ENCODE results near the gene SERP2.

The SERP2 gene

DNA sequence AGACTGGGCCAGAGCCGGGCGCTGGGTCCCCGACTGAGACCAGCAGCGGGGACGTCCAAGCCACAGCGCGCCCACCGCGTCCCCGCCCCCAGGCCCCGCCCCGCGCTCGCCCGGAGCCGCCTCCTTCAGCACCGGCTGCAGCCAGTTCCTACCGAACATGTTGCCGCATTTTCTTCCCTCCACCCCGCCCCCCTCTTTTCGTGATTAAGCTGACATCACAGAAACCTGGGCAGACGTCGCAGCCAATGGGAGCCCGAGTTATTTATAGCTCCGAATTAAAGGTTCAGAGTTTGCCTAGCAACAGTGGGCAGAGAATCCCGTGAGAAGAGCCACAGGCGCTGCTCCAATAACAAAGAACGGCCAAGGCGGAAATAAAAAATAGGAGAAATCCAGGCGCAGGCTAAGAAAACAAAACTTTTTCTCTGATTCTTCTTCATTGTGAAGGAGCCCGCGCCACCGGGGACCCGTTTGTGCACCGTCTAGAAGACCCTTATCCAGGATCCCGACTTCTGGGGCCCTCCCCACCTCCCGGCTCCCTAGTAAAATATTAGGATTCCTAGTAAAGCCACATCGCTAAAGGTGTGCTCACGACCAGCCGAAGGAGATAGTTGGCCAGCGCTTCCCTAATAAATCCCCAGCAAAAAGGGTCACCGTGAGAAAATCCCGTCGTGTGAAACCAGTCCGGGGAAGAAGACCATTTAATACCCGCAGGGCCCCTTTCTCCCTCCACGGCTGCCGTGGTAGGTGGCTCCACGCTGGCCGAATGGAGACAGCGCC is 61.7 kb downstream of the SERP2 start:
- no peaks in the 10 kb centered on the region for H3K27me3 ChIP-seq (ENCODE audit: control insufficient read depth in 1 of 2, insufficient read depth in 2 of 2, low read length in 2 of 2)
- H3K9me3 ChIP-seq (ENCODE audit: control insufficient read depth in 2 of 2, low read length in 2 of 2) = no peaks in the 10 kb centered on the region
- peaks cover 25% of the 10 kb centered on the region for H3K4me1 ChIP-seq (ENCODE audit: control insufficient read depth, insufficient read depth, low read length)
- peak overlapping the region; percentile 98 to 99 for H3K4me3 ChIP-seq (ENCODE audit: low read length in 2 of 2)
- H3K36me3 ChIP-seq (ENCODE audit: control insufficient read depth in 2 of 2, insufficient read depth in 2 of 2, low read length in 2 of 2) = peaks cover 15 to 17% of the 10 kb centered on the region in 2 donors
- peak overlapping the region; percentile 97 to 100 for H3K9ac ChIP-seq (ENCODE audit: low read length in 2 of 2)
- H3K27ac ChIP-seq (ENCODE audit: low read length) = peak overlapping the region; percentile 95

DNA sequence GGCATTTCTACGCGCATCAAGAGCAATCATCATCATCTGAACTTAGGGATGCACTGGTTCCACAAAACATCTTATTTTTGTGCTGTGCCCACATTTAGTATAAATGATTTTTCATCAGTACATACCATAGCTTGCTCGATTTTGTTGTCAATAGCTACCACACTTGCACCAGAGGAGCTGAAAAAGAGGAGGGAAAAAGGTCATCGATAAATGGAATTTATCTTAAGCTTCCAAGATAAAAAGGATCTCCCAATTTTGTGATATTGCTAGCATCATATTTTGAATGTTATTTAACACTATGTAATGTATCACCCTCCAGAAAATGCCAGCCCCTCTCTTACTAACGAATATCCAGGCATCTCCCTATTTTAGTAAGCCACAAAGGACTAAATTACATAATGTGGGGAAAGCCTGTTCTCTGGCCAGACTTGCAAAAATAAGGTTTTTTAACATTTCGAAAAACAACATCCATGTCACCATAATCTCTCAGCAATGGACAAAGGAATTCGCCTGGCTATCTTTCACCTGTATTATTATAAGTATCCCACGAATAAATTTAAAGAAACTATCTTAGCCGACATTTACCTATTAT is 62.4 kb downstream of the SERP2 start:
- H3K27me3 ChIP-seq (ENCODE audit: control insufficient read depth in 1 of 2, insufficient read depth in 2 of 2, low read length in 2 of 2) = no peaks in the 10 kb centered on the region
- H3K4me1 ChIP-seq (ENCODE audit: control insufficient read depth, insufficient read depth, low read length) = peaks cover 25% of the 10 kb centered on the region
- peaks cover 15 to 17% of the 10 kb centered on the region in 2 donors for H3K36me3 ChIP-seq (ENCODE audit: control insufficient read depth in 2 of 2, insufficient read depth in 2 of 2, low read length in 2 of 2)
- peak overlapping the region; percentile 98 to 99 for H3K4me3 ChIP-seq (ENCODE audit: low read length in 2 of 2)
- peak overlapping the region; percentile 97 to 100 for H3K9ac ChIP-seq (ENCODE audit: low read length in 2 of 2)
- H3K27ac ChIP-seq (ENCODE audit: low read length) = peak overlapping the region; percentile 95
- H3K9me3 ChIP-seq (ENCODE audit: control insufficient read depth in 2 of 2, low read length in 2 of 2) = no peaks in the 10 kb centered on the region

DNA sequence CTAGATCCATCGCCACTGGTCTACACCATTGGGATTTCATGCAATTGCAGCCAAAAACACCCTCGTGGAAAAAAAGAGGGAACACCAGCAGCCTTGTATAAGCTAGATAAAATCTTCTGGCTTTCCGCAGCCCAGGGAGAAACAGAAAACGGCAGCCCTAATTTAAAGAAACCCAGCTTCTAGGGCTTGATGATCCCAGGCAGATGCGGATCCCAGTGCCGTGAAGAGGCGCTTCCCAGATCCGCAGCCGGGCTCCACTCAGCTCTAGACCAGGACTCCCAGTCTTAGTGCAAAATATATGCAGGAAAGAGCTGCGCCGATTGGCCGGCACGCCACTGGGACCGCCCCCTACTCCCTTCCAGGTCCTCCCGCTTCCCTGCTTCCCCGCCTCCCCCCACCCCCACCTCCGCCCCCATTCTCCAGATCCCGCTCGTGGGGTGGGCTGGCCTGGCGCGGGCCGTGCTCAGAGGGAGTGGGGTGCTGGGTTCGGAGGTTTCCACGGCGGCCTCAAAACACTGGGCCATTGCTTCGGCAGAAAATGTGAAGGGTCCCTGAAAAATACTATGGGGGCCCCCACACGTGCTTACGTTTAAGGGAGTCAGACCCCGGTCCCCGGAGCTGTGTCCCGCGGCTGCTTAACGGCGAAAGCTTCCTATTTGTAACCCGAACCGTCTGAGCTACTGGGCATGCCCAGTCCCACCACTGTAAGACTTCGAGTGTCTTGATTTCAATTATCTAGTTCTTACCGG is 63.1 kb downstream of the SERP2 start:
- Histone ChIP-seq H3K4me3 (ENCODE audit: low read length in 2 of 2) (peak overlapping the region; percentile 98 to 99), H3K27ac (ENCODE audit: low read length) (peak overlapping the region; percentile 95), H3K9ac (ENCODE audit: low read length in 2 of 2) (peak overlapping the region; percentile 97 to 100), H3K9me3 (ENCODE audit: control insufficient read depth in 2 of 2, low read length in 2 of 2) (no peaks in the 10 kb centered on the region), H3K27me3 (ENCODE audit: control insufficient read depth in 1 of 2, insufficient read depth in 2 of 2, low read length in 2 of 2) (no peaks in the 10 kb centered on the region), H3K4me1 (ENCODE audit: control insufficient read depth, insufficient read depth, low read length) (peaks cover 25% of the 10 kb centered on the region), H3K36me3 (ENCODE audit: control insufficient read depth in 2 of 2, insufficient read depth in 2 of 2, low read length in 2 of 2) (peaks cover 15 to 17% of the 10 kb centered on the region in 2 donors)

DNA sequence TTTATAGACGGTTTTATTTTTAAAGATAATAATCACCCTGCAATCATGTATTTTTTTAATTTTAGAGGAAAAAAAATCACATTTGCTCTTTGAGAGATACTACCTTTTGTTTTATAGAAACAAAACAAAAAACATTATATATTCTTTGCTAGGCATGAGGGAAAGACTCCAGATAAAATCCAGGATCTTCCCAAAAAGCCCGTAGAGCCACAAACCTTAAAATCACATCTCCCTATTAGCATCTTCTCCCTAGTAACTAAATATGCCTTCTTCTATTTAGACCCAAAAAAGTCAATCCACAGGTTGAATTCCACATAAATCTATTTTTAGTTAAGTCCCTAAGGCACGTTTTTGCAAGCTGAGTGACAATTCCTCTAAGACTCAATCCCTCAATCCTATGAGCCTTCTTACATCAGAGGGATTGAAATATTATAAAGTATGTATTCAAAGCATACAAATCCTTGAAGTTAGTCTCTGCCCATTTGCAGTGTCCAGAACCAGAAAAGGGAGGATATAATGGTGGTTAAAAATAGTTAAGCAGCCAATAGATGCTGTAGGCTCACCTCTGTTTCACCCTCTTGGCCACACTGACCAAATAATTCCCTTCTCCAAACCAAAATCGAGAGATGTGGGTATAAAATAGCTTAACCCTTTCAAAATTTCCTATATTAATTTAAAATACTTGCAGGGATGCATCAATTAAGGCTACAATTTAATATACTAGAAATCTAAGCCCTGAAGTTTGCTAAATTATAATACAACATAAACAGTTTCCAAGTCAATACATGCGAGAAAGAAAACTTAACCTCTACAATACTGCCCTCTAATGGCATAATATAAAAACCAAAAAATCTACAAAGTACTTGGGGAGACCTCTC is 64.0 kb downstream of the SERP2 start:
- peak overlapping the region; percentile 69 for H3K27ac ChIP-seq (ENCODE audit: low read length)
- no peaks in the 10 kb centered on the region for H3K9me3 ChIP-seq (ENCODE audit: control insufficient read depth in 2 of 2, low read length in 2 of 2)
- no peaks in the 10 kb centered on the region for H3K27me3 ChIP-seq (ENCODE audit: control insufficient read depth in 1 of 2, insufficient read depth in 2 of 2, low read length in 2 of 2)
- peak overlapping the region; percentile 70 to 71 for H3K9ac ChIP-seq (ENCODE audit: low read length in 2 of 2)
- H3K4me1 ChIP-seq (ENCODE audit: control insufficient read depth, insufficient read depth, low read length) = peaks cover 21% of the 10 kb centered on the region
- H3K36me3 ChIP-seq (ENCODE audit: control insufficient read depth in 2 of 2, insufficient read depth in 2 of 2, low read length in 2 of 2) = peaks cover 14 to 17% of the 10 kb centered on the region in 2 donors
- peak overlapping the region; percentile 71 to 98 for H3K4me3 ChIP-seq (ENCODE audit: low read length in 2 of 2)

DNA sequence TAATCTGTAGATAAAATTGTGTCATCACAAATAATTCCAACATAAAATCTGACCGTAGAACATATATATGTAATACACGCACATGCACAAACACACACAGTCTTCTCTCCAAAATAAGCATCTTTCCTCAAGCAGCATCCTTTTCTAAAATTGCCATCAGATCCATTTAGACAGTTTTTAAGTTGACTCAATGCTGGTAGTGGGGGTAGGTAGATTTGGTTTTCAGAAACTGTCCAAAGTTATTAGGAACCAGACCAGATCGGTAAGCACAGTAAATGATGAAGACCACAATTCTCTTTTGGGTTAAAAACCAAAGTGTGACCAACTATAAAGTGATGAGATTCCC is 64.6 kb downstream of the SERP2 start:
- Histone ChIP-seq H3K4me1 (ENCODE audit: control insufficient read depth, insufficient read depth, low read length) (peaks cover 14% of the 10 kb centered on the region), H3K27ac (ENCODE audit: low read length) (no peak overlapping the region), H3K9ac (ENCODE audit: low read length in 2 of 2) (no peak overlapping the region), H3K36me3 (ENCODE audit: control insufficient read depth in 2 of 2, insufficient read depth in 2 of 2, low read length in 2 of 2) (peaks cover 11 to 16% of the 10 kb centered on the region in 2 donors), H3K9me3 (ENCODE audit: control insufficient read depth in 2 of 2, low read length in 2 of 2) (no peaks in the 10 kb centered on the region), H3K27me3 (ENCODE audit: control insufficient read depth in 1 of 2, insufficient read depth in 2 of 2, low read length in 2 of 2) (no peaks in the 10 kb centered on the region), H3K4me3 (ENCODE audit: low read length in 2 of 2) (no peak overlapping the region)

DNA sequence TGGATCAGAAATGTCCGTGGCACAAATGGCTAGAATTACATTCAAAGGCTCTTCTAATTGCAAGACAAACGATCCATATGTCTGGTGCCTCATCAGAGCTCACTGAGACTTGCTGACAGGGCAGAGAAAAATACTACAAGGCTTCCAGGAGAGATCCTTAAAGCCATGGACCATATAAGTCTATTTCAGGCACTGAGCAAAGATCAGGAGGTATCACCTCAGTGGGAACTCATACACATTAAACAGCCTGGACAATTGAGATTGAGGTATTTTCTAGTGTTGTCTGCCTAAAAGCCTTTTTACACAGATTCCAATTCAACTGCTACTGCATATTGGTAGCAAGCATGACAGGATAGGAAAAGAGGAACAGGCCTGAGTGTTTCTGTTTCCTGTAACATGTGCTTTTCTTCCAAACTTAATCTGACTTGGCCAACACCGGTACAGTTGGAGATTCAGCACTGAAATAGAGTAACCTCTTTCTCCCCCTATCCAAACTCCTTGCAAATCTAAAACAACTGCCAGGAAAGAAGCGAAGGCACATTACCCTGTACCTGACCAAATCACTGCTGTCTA is 65.9 kb downstream of the SERP2 start:
- Histone ChIP-seq H3K9ac (ENCODE audit: low read length in 2 of 2) (peak overlapping the region; percentile 16 to 30), H3K36me3 (ENCODE audit: control insufficient read depth in 2 of 2, insufficient read depth in 2 of 2, low read length in 2 of 2) (peaks cover under 1 to 3% of the 10 kb centered on the region in 2 donors), H3K9me3 (ENCODE audit: control insufficient read depth in 2 of 2, low read length in 2 of 2) (no peaks in the 10 kb centered on the region), H3K4me1 (ENCODE audit: control insufficient read depth, insufficient read depth, low read length) (peaks cover 14% of the 10 kb centered on the region), H3K4me3 (ENCODE audit: low read length in 2 of 2) (peak overlapping the region; percentile 3 to 16), H3K27me3 (ENCODE audit: control insufficient read depth in 1 of 2, insufficient read depth in 2 of 2, low read length in 2 of 2) (no peaks in the 10 kb centered on the region), H3K27ac (ENCODE audit: low read length) (peak overlapping the region; percentile 56)

DNA sequence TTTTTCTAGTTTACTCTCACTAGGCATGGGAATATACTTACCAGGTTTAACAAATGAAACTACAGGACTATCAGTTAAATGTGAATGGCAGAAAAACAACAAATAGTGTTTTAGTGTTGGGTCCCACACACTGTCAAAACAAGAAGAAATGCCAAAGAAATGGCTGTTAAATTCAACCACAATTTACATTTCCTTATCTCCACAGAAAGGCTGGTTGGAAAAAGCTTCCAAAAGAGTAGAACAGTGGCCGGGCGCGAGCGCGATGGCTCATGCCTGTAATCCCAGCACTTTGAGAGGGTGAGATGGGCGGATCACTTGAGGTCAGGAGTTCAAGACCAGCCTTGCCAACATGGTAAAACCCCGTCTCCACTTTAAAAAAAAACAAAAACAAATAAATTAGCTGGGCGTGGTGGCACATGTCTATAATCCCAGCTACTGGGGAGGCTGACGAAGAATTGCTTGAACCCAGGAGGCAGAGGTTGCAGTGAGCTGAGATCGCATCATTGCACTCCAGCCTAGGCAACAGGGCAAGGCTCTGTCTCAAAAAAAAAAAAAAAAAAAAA is 66.5 kb downstream of the SERP2 start:
- Histone ChIP-seq H3K9me3 (ENCODE audit: control insufficient read depth in 2 of 2, low read length in 2 of 2) (no peaks in the 10 kb centered on the region), H3K9ac (ENCODE audit: low read length in 2 of 2) (peak overlapping the region in 1 of 2 donors; percentile 30), H3K36me3 (ENCODE audit: control insufficient read depth in 2 of 2, insufficient read depth in 2 of 2, low read length in 2 of 2) (no peaks in the 10 kb centered on the region), H3K4me1 (ENCODE audit: control insufficient read depth, insufficient read depth, low read length) (peaks cover 14% of the 10 kb centered on the region), H3K27ac (ENCODE audit: low read length) (peak overlapping the region; percentile 56), H3K27me3 (ENCODE audit: control insufficient read depth in 1 of 2, insufficient read depth in 2 of 2, low read length in 2 of 2) (no peaks in the 10 kb centered on the region), H3K4me3 (ENCODE audit: low read length in 2 of 2) (peak overlapping the region; percentile 3 to 16)

All from stomach smooth muscle (tissue), 2 donors.